Measurements from ENCODE around the gene ERFE.

DNA sequence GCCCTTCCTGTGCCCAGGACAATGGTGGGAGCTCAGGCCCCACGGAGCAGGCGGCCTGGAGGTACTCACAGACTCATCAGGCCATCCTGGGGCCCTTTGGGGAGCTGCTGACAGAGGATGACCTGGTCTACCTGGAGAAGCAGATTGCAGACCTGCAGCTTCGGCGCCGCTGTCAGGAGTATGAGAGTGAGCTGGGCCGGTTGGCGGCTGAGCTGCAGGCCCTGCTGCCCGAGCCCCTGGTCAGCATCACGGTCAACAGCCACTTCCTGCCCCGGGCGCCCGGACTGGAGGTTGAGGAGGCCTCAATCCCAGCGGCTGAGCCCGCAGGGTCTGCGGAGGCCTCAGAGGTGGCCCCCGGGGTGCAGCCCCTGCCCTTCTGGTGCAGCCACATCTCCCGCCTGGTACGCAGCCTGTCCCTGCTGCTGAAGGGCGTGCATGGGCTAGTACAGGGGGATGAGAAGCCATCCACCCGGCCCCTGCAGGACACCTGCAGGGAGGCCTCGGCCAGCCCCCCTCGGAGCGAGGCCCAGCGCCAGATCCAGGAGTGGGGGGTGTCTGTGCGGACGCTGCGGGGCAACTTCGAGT lies 28.6 kb upstream of the ERFE start:
- TF ChIP-seq, protein P1, sequence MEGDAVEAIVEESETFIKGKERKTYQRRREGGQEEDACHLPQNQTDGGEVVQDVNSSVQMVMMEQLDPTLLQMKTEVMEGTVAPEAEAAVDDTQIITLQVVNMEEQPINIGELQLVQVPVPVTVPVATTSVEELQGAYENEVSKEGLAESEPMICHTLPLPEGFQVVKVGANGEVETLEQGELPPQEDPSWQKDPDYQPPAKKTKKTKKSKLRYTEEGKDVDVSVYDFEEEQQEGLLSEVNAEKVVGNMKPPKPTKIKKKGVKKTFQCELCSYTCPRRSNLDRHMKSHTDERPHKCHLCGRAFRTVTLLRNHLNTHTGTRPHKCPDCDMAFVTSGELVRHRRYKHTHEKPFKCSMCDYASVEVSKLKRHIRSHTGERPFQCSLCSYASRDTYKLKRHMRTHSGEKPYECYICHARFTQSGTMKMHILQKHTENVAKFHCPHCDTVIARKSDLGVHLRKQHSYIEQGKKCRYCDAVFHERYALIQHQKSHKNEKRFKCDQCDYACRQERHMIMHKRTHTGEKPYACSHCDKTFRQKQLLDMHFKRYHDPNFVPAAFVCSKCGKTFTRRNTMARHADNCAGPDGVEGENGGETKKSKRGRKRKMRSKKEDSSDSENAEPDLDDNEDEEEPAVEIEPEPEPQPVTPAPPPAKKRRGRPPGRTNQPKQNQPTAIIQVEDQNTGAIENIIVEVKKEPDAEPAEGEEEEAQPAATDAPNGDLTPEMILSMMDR (IDR thresholded peaks at IDR 0.05; ENCODE audit: low read depth, low read length), result no peak
- no peak for TF ChIP-seq EZH2phosphoT487 (IDR thresholded peaks at IDR 0.05; ENCODE audit: low read depth)

All from OCI-LY3 (cell line).